HG03342 (cell line): Measurements from ENCODE around the gene ADAMTS5.

Source experiments
- ATAC-seq: cut with Tn5 transposase; IDR thresholded peaks from one replicate; pipeline ENCODE4 v1.9.1; 2021; ENCODE audit warnings: mild to moderate bottlenecking, moderate library complexity; ENCODE audit not compliant: unreplicated experiment

Gene ADAMTS5

GRCh38 chr21:26892151-26892550 lies 74.7 kb downstream of the ADAMTS5 start:
- no peak for ATAC-seq

GRCh38 chr21:26888931-26889330 lies 78.0 kb downstream of the ADAMTS5 start:
- ATAC-seq: no peak

- no peak for ATAC-seq
Observed at GRCh38 chr21:26888256-26888655, 78.6 kb downstream of the ADAMTS5 start.

GRCh38 chr21:26887251-26887650 lies 79.6 kb downstream of the ADAMTS5 start:
- ATAC-seq: no peak

GRCh38 chr21:26884436-26884835 lies 82.5 kb downstream of the ADAMTS5 start:
- no peak for ATAC-seq

- ATAC-seq: no peak
Observed at GRCh38 chr21:26883768-26884167, 83.1 kb downstream of the ADAMTS5 start.

- ATAC-seq: no peak
Observed at GRCh38 chr21:26881504-26882228, 85.2 kb downstream of the ADAMTS5 start.

GRCh38 chr21:26877018-26877417 lies 89.9 kb downstream of the ADAMTS5 start:
- ATAC-seq: no peak

GRCh38 chr21:26874347-26874746 lies 92.5 kb downstream of the ADAMTS5 start:
- ATAC-seq: no peak
